H9 (cell line): Measurements from ENCODE around the gene PRIM2. TPM values are rescaled to one million over a fixed set of nuclear protein-coding genes. Genes with fewer than 3 reads are reported as not detected.
"Not testable (repeated sequence)": the region's sequence is repeated elsewhere in the genome, so short reads cannot be mapped to it uniquely, and the experiment has no call there.

Source experiments
- DNase-seq: peaks from one replicate; pipeline ENCODE4 v3.0.0-alpha.2; 2017
- H2AFZ ChIP-seq: one replicate; pipeline ENCODE4 v1.6.1; 2013; ENCODE audit warnings: mild to moderate bottlenecking, low read length, control low read depth, moderate library complexity
- H2AK5ac ChIP-seq: 2 replicates; pipeline ENCODE4 v1.6.1; 2013; ENCODE audit warnings: low read length, control low read depth, mixed read lengths; ENCODE audit not compliant: insufficient read length
- H2BK120ac ChIP-seq: one replicate; pipeline ENCODE4 v1.6.1; 2013; ENCODE audit warnings: low read depth, mild to moderate bottlenecking, low read length, control low read depth, inconsistent platforms; ENCODE audit not compliant: poor library complexity, severe bottlenecking
- H2BK12ac ChIP-seq: 2 replicates; pipeline ENCODE4 v1.6.1; 2013; ENCODE audit warnings: low read length, control low read depth, mixed read lengths, low read depth; ENCODE audit not compliant: insufficient read length
- H2BK15ac ChIP-seq: 2 replicates; pipeline ENCODE4 v1.6.1; 2013; ENCODE audit warnings: low read depth, low read length, control low read depth
- H2BK20ac ChIP-seq: one replicate; pipeline ENCODE4 v1.6.1; 2013; ENCODE audit warnings: low read depth, mild to moderate bottlenecking, low read length, control low read depth, inconsistent platforms; ENCODE audit not compliant: poor library complexity, severe bottlenecking
- H2BK5ac ChIP-seq: 2 replicates; pipeline ENCODE4 v1.6.1; 2013; ENCODE audit warnings: low read length, control low read depth, mixed read lengths; ENCODE audit not compliant: insufficient read length
- H3K14ac ChIP-seq: 2 replicates; pipeline ENCODE4 v1.6.1; 2013; ENCODE audit warnings: low read length, control low read depth; ENCODE audit not compliant: insufficient read depth
- H3K18ac ChIP-seq: 2 replicates; pipeline ENCODE4 v1.6.1; 2013; ENCODE audit warnings: low read depth, mild to moderate bottlenecking, mixed read lengths, low read length, control low read depth; ENCODE audit not compliant: insufficient read length
- H3K23ac ChIP-seq: 2 replicates; pipeline ENCODE4 v1.6.1; 2013; ENCODE audit warnings: low read length, control low read depth, mixed read lengths, low read depth; ENCODE audit not compliant: insufficient read length
- H3K23me2 ChIP-seq: 2 replicates; pipeline ENCODE4 v1.6.1; 2013; ENCODE audit warnings: low read depth, mild to moderate bottlenecking, mixed read lengths, low read length, control low read depth; ENCODE audit not compliant: insufficient read length, poor library complexity, severe bottlenecking
- H3K27ac ChIP-seq: 2 replicates; pipeline ENCODE4 v1.5.1; 2013; ENCODE audit warnings: low read length, control low read depth, mixed read lengths, low read depth; ENCODE audit not compliant: insufficient read length
- H3K27me3 ChIP-seq: 2 replicates; pipeline ENCODE4 v1.6.1; 2013; ENCODE audit warnings: low read length, control low read depth, inconsistent platforms; ENCODE audit not compliant: insufficient read depth
- H3K4ac ChIP-seq: 2 replicates; pipeline ENCODE4 v1.6.1; 2013; ENCODE audit warnings: low read depth, mild to moderate bottlenecking, control low read depth, inconsistent platforms, low read length, moderate library complexity
- H3K4me1 ChIP-seq: 2 replicates; pipeline ENCODE4 v1.6.1; 2013; ENCODE audit warnings: low read length, control low read depth, inconsistent platforms; ENCODE audit not compliant: insufficient read depth
- H3K4me2 ChIP-seq: 2 replicates; pipeline ENCODE4 v1.6.1; 2013; ENCODE audit warnings: low read length, control low read depth, mixed read lengths; ENCODE audit not compliant: insufficient read length, insufficient read depth
- H3K56ac ChIP-seq: 2 replicates; pipeline ENCODE4 v1.6.1; 2013; ENCODE audit warnings: low read depth, mild to moderate bottlenecking, mixed read lengths, low read length, control low read depth; ENCODE audit not compliant: insufficient read length
- H3K79me1 ChIP-seq: 2 replicates; pipeline ENCODE4 v1.6.1; 2013; ENCODE audit warnings: low read depth, mild to moderate bottlenecking, moderate library complexity, low read length, control low read depth, inconsistent platforms; ENCODE audit not compliant: insufficient read depth, poor library complexity, severe bottlenecking
- H3K79me2 ChIP-seq: 2 replicates; pipeline ENCODE4 v1.6.1; 2013; ENCODE audit warnings: low read length, control low read depth, inconsistent platforms; ENCODE audit not compliant: insufficient read depth
- H3K9ac ChIP-seq: 2 replicates; pipeline ENCODE4 v1.6.1; 2013; ENCODE audit warnings: low read length, control low read depth, mixed read lengths; ENCODE audit not compliant: insufficient read length; ENCODE audit errors: extremely low read depth
- H3K9me3 ChIP-seq: one replicate; pipeline ENCODE4 v1.6.1; 2013; ENCODE audit warnings: low read depth, low read length, inconsistent platforms; ENCODE audit not compliant: control insufficient read depth
- H3T11ph ChIP-seq: one replicate; pipeline ENCODE4 v1.6.1; 2013; ENCODE audit warnings: mild to moderate bottlenecking, low read length, control low read depth, inconsistent platforms
- H4K20me1 ChIP-seq: one replicate; pipeline ENCODE4 v1.6.1; 2013; ENCODE audit not compliant: control insufficient read depth, insufficient read length, insufficient read depth
- H4K5ac ChIP-seq: 2 replicates; pipeline ENCODE4 v1.6.1; 2013; ENCODE audit warnings: low read depth, mild to moderate bottlenecking, mixed read lengths, low read length, control low read depth; ENCODE audit not compliant: insufficient read length
- H4K8ac ChIP-seq: replicated peaks from 2 replicates; pipeline ENCODE4 v1.6.1; 2013; ENCODE audit warnings: low read length, control low read depth, mixed read lengths, low read depth; ENCODE audit not compliant: insufficient read length
- H4K91ac ChIP-seq: 2 replicates; pipeline ENCODE4 v1.6.1; 2013; ENCODE audit warnings: low read depth, mild to moderate bottlenecking, moderate library complexity, mixed read lengths, low read length, control low read depth; ENCODE audit not compliant: insufficient read length
- H3K27ac Mint-ChIP-seq, 3 experiments: 2 replicates in 2 of 3; 3 replicates in 1 of 3; pipeline ENCODE4 v1.8.0; 2020 to 2021; ENCODE audit warnings: mixed read lengths in 3 of 3, mild to moderate bottlenecking in 1 of 3, moderate library complexity in 1 of 3
- H3K27me3 Mint-ChIP-seq: 2 replicates; pipeline ENCODE4 v1.8.0; 2021; ENCODE audit warnings: low read depth, mild to moderate bottlenecking, moderate library complexity, mixed read lengths
- H3K36me3 Mint-ChIP-seq, 3 experiments: 2 replicates in 2 of 3; 3 replicates in 1 of 3; pipeline ENCODE4 v1.8.0; 2020 to 2021; ENCODE audit warnings: low read depth in 3 of 3, mixed read lengths in 3 of 3; ENCODE audit not compliant: insufficient read depth in 1 of 3
- H3K4me1 Mint-ChIP-seq, 2 experiments: 2 replicates each; pipeline ENCODE4 v1.8.0; 2020; ENCODE audit warnings: mixed read lengths in 2 of 2
- H3K4me3 Mint-ChIP-seq, 2 experiments: 2 replicates in 1 of 2; 3 replicates in 1 of 2; pipeline ENCODE4 v1.8.0; 2020 to 2021; ENCODE audit warnings: mild to moderate bottlenecking in 2 of 2, mixed read lengths in 2 of 2, moderate library complexity in 1 of 2
- H3K9me3 Mint-ChIP-seq, 2 experiments: 2 replicates in 1 of 2; 3 replicates in 1 of 2; pipeline ENCODE4 v1.8.0; 2020; ENCODE audit warnings: mild to moderate bottlenecking in 2 of 2, mixed read lengths in 2 of 2, moderate library complexity in 1 of 2
- whole genome bisulfite sequencing: extraction: QIAGEN DNeasy Blood & Tissue Kit; methylation state at CpG from one replicate; pipeline ENCODE4 v1.1.7; 2013; ENCODE audit warnings: missing lambda C conversion rate, low lambda C conversion rate, mixed read lengths; ENCODE audit not compliant: insufficient read length; ENCODE audit errors: extremely low coverage; 5-methylcytosine and 5-hydroxymethylcytosine counted together
- total RNA-seq: library from RNA; stranded (reverse); gene quantifications from 2 replicates; pipeline ENCODE4 v1.2.1, GENCODE V29; 2021

The PRIM2 gene
- total RNA-seq, 1 experiment from 2014 or later = 43.0 TPM

- not testable (repeated sequence) for H3K18ac ChIP-seq, H3K9me3 Mint-ChIP-seq, H4K5ac ChIP-seq, H3K27me3 Mint-ChIP-seq, H2BK120ac ChIP-seq, H2BK20ac ChIP-seq, H3K27me3 ChIP-seq, H3K4me3 Mint-ChIP-seq, H2BK12ac ChIP-seq, H2BK15ac ChIP-seq, H3K56ac ChIP-seq, H3T11ph ChIP-seq, H3K9me3 ChIP-seq, H4K20me1 ChIP-seq, H3K14ac ChIP-seq, H3K4me1 ChIP-seq, H3K27ac ChIP-seq, H4K8ac ChIP-seq, H3K4me1 Mint-ChIP-seq, H3K79me2 ChIP-seq, H3K23ac ChIP-seq, H4K91ac ChIP-seq, H3K4ac ChIP-seq, H2BK5ac ChIP-seq, H2AFZ ChIP-seq, H3K27ac Mint-ChIP-seq, DNase-seq, H2AK5ac ChIP-seq, H3K79me1 ChIP-seq, H3K4me2 ChIP-seq, H3K23me2 ChIP-seq, H3K9ac ChIP-seq
- peaks cover 23 to 26% (median 24%) of the 10 kb centered on the region in 3 experiments; a peak in 6 of 7 replicates for H3K36me3 Mint-ChIP-seq
- WGBS = no CpG with 5 or more reads among the region's 3 CpGs
Observed at GRCh38 chr6:57376083-57376482, 58.7 kb downstream of the PRIM2 start.

GRCh38 chr6:57389038-57389592 lies 71.7 kb downstream of the PRIM2 start:
- not testable (repeated sequence) for H3K79me1 ChIP-seq, H3K23ac ChIP-seq, H3K27me3 ChIP-seq, H3K36me3 Mint-ChIP-seq, H2BK5ac ChIP-seq, H2AK5ac ChIP-seq, H4K91ac ChIP-seq, H2BK120ac ChIP-seq, H2AFZ ChIP-seq, H4K20me1 ChIP-seq, H2BK15ac ChIP-seq, H3K9me3 ChIP-seq, H3K4me3 Mint-ChIP-seq, H3K9me3 Mint-ChIP-seq, H3K79me2 ChIP-seq, H4K8ac ChIP-seq, H3K27me3 Mint-ChIP-seq, H3K9ac ChIP-seq, H3K18ac ChIP-seq, H3K27ac Mint-ChIP-seq, H3T11ph ChIP-seq, H2BK20ac ChIP-seq, H3K23me2 ChIP-seq, H3K56ac ChIP-seq, H3K4ac ChIP-seq, H3K4me2 ChIP-seq, H4K5ac ChIP-seq, DNase-seq, H2BK12ac ChIP-seq, H3K27ac ChIP-seq, H3K14ac ChIP-seq, H3K4me1 ChIP-seq
- no CpG with 5 or more reads among the region's 2 CpGs for WGBS
- H3K4me1 Mint-ChIP-seq = peaks cover 10 to 13% of the 10 kb centered on the region in 2 experiments
